Lower lobe of right lung (tissue), 2 donors: Measurements from ENCODE around the gene HMGCL. TPM values are rescaled to one million over a fixed set of nuclear protein-coding genes. Genes with fewer than 3 reads are reported as not detected.

Experiments
- ATAC-seq, 2 donors: fragments of 200-7000 bp; cut with Tn5 transposase; one replicate each; pipeline ENCODE4 v1.9.1; 2020 to 2022; ENCODE audit warnings: mild to moderate bottlenecking in 2 of 2, moderate library complexity in 2 of 2
- DNase-seq: peaks from one replicate; pipeline ENCODE4 v3.0.0-alpha.2; 2020
- H3K27ac ChIP-seq: fragments of 200-600 bp; one replicate; pipeline ENCODE4 v1.8.0; 2022
- H3K27me3 ChIP-seq: fragments of 200-600 bp; one replicate; pipeline ENCODE4 v1.8.0; 2022; ENCODE audit warnings: low read depth
- H3K36me3 ChIP-seq: fragments of 200-600 bp; one replicate; pipeline ENCODE4 v1.8.0; 2022; ENCODE audit warnings: mild to moderate bottlenecking
- H3K4me1 ChIP-seq: fragments of 200-600 bp; one replicate; pipeline ENCODE4 v1.8.0; 2022
- H3K4me3 ChIP-seq: fragments of 200-600 bp; one replicate; pipeline ENCODE4 v1.8.0; 2022; ENCODE audit warnings: mild to moderate bottlenecking
- H3K9me3 ChIP-seq: fragments of 200-600 bp; one replicate; pipeline ENCODE4 v1.8.0; 2022
- CTCF ChIP-seq: fragments of 200-600 bp; IDR thresholded peaks from one replicate; pipeline ENCODE4 v1.8.0; 2022; ENCODE audit warnings: antibody characterized with exemption, mild to moderate bottlenecking
- intact Hi-C: fragments of 100-400 bp; cut with DNase I; formaldehyde crosslinking; loops from one replicate; pipeline ENCODE4 v1.11.0; 2022
- long read RNA-seq: library from polyadenylated mRNA; unstranded; transcript quantifications from one replicate; pipeline ENCODE4 v2.0.0, GENCODE V29; 2021
- total RNA-seq: library from RNA; stranded (reverse); fragmentation: NEBNext Ultra II Directional; extraction: Animal tissue kit (Norgen Biotek cat#: 25700); gene quantifications from one replicate; pipeline ENCODE4 v1.2.1, GENCODE V29; 2021
- donor health status: DM: no; HTN: yes; CAD: no; lungs with severe emphysema.

HMGCL gene
- total RNA-seq = 39.3 TPM
- long read RNA-seq, transcript HMGCL-203 (9 exons, 1,600 nt) = major isoform, 103 of 123 reads
- long read RNA-seq, partial matches to known transcripts = 5 of 123 reads
- long read RNA-seq, other reads (novel, unspliced or antisense) = 11 of 123 reads

DNA sequence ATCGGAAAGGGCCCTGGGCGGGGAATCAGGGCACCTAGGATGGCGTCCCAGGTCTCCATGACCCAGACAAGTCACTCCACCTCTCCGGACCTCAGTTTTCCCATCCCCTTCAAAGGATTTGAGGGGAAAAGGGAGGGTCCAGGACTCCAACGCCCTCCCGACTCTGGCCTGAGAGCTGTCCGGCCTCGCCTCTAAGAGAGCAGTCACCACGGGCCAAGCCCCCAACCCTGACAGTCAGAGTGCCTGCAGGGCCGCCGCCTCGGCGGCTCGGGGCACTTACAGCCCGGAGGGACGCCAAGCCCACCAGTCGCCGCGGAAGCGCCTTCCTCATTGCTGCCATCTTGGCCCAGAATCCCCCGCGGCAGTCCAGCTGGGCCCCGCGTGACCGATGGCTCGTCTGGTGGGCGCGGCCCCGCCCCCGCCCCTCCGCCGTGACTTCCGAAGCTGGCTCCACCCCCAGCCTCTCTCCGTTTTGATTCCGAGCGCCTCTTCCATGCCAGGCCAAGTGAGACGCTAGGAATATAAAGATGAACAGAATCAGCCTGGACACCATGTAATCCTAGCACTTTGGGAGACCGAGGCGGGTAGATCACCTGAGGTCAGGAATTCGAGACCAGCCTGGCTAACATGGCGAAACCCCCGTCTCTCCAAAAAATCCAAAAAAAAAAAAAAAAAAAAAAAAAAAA, at the start of gene HMGCL:
TSS of gene HMGCL (minus strand) at position 354 of the 686 bp plus-strand sequence. CDS start at position 340, 14 bp downstream.
- peaks cover 3% of the 10 kb centered on the region for H3K36me3 ChIP-seq
- TF ChIP-seq CTCF = no peak
- no peaks in the 10 kb centered on the region for H3K9me3 ChIP-seq
- peaks cover 8% of the 10 kb centered on the region for H3K4me1 ChIP-seq
- H3K27me3 ChIP-seq = no peaks in the 10 kb centered on the region
- DNase-seq (peak; percentile 94), ATAC-seq (peak; percentile 99 to 100)
- intact Hi-C loops = no loop called here
- peak within 1 kb of the TSS; percentile 93 for H3K4me3 ChIP-seq
- H3K27ac ChIP-seq = peak within 1 kb of the TSS; percentile 95

- H3K4me3 ChIP-seq = no peak overlapping the region
- no peak overlapping the region for H3K27ac ChIP-seq
- DNase-seq (no peak), ATAC-seq (no peak)
- no peak for TF ChIP-seq CTCF
- H3K36me3 ChIP-seq = no peaks in the 10 kb centered on the region
- intact Hi-C loops = no loop called here
- H3K9me3 ChIP-seq = no peaks in the 10 kb centered on the region
- peaks cover 15% of the 10 kb centered on the region for H3K4me1 ChIP-seq
- no peaks in the 10 kb centered on the region for H3K27me3 ChIP-seq
Measured at GRCh38 chr1:23872421-23872820, 47.2 kb upstream of the HMGCL start.

DNA sequence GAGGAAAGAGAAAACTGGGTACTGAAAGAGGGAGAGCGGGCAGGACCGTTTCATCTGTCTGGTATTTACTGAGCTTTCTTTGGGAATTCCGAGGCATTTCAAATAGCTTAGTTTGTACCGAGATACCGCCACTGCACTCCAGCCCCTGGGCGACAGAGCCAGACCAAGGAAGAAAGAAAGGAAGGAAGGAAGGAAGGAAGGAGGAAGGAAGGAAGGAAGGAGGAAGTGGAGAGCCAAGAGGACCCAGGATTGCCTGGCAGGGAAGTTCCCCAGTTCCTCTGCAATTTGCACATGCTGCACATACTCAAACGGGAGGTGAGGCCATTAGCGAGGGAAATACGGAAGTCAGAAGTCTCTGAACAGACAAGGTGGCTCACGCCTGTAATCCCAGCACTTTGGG, 43.8 kb upstream of the HMGCL start:
- H3K4me1 ChIP-seq = peaks cover 37% of the 10 kb centered on the region

DNA sequence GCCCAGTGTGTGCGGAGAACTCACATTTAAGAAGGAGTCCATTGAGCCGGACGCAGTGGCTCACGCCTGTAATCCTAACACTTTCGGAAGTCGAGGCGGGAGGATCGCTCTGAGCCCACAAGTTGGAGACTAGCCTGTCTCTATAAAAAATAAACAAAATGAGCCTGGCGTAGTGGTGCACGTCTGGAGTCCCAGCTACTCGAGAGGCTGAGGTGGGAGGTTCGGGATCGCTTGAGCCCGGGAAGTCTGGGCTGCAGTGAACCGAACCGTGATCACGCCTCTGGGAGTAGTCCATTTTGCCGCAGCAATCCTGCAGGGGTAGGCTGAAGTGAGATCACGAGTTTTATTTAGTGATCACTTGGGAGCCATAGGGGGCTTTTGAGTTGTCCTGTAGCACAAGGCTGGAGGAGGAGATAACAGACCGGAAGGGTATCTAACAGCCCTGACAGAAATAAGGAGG, 43.4 kb upstream of the HMGCL start:
- intact Hi-C loops = no loop called here
- ATAC-seq (peak; percentile 1 to 33), DNase-seq (no peak)
- Histone ChIP-seq H3K4me1 (peaks cover 37% of the 10 kb centered on the region), H3K36me3 (peaks cover 18% of the 10 kb centered on the region), H3K27me3 (no peaks in the 10 kb centered on the region), H3K9me3 (no peaks in the 10 kb centered on the region), H3K4me3 (peak overlapping the region; percentile 96), H3K27ac (peak overlapping the region; percentile 83)
- TF ChIP-seq CTCF = no peak

More for the DNA sequence above, 43.8 kb upstream of the HMGCL start:
- H3K36me3 ChIP-seq = peaks cover 13% of the 10 kb centered on the region
- H3K4me3 ChIP-seq = peak overlapping the region; percentile 96
- peak overlapping the region; percentile 83 for H3K27ac ChIP-seq
- peak in 1 of 2 donors; percentile 5 for ATAC-seq
- TF ChIP-seq CTCF = no peak
- no peaks in the 10 kb centered on the region for H3K27me3 ChIP-seq
- H3K9me3 ChIP-seq = no peaks in the 10 kb centered on the region
- no peak for DNase-seq
- intact Hi-C loops = no loop called here

- Histone ChIP-seq H3K36me3 (peaks cover 24% of the 10 kb centered on the region), H3K4me3 (peak within 1 kb of the TSS; percentile 96), H3K27me3 (no peaks in the 10 kb centered on the region), H3K27ac (peak within 1 kb of the TSS; percentile 83), H3K9me3 (no peaks in the 10 kb centered on the region), H3K4me1 (peaks cover 37% of the 10 kb centered on the region)
- intact Hi-C loops = no loop called here
- TF ChIP-seq CTCF = peak; percentile 88
- DNase-seq (peak; percentile 96), ATAC-seq (peak; percentile 99)
Measured at GRCh38 chr1:23867895-23868556, 42.8 kb upstream of the HMGCL start, which contains the start of gene FUCA1. TSS of gene FUCA1 (minus strand) at chr1:23868290. CDS start at chr1:23868286, 4 bp downstream.
